Islet precursor cell (in vitro differentiated cells): ENCODE results near the gene PPARD.
"Not testable (repeated sequence)": the region's sequence is repeated elsewhere in the genome, so short reads cannot be mapped to it uniquely, and the experiment has no call there.

Experiments used
- DNase-seq: peaks from one replicate; pipeline ENCODE4 v3.0.0-alpha.2; 2018

PPARD gene

DNA sequence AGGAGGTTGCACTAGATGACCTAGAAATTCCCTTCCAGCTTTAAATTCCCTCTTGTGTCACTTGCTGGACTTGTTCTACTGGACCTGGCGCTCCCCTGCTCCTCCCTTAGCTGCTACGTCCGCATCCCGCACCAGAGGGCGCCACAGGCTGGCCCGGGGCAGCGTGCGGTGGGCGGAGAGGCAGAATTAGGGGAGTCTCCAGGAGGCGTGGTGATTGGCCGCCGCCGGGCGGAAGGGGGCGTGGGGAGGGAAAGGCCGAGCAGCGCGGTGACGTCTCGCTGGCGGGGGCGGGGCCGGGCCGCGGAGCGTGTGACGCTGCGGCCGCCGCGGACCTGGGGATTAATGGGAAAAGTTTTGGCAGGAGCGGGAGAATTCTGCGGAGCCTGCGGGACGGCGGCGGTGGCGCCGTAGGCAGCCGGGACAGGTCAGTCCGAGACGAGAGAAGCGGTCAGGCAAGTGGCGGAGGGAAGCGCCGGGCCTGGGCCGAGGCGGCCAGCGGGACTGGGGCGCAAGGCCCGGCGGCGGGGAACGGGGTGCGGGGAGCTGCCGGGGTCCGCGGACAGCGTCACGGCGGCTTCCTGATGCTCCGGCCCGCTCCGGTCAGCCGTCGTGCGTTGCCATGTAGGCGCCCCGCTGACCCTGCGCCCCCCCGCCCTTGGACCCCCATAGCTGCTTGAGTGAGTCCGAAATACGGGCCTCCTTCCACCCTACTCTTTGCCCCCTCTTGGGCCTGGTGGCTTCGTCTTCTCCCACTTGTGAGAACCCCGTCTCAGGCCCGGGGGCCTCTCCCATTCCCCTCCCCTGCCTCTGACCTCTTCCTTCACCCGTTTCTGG is at the start of gene PPARD:
TSS of gene PPARD (plus strand) at position 301 of the 834 bp plus-strand sequence. CDS start 68,530 bp downstream, outside the sequence.
- peak; percentile 99 for DNase-seq

DNA sequence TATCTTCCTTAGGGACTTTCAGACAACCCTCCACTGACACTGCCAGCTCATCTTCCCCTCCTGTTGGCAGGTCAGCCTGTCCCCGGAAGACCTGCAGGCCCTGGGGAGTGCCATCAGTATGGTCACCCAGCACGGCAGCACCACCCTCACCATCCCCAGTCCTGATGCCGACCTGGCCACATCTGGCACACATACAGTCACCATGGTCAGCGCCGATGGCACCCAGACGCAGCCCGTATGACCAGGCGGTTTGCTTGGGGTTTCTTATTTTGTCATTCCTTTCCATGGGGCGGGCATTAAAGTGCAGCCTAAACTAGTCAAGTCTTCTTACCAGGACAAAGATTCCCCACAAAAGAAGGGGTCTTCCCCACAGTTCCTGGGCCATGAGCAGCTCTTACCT is 48.7 kb upstream of the PPARD start:
- no peak for DNase-seq

DNA sequence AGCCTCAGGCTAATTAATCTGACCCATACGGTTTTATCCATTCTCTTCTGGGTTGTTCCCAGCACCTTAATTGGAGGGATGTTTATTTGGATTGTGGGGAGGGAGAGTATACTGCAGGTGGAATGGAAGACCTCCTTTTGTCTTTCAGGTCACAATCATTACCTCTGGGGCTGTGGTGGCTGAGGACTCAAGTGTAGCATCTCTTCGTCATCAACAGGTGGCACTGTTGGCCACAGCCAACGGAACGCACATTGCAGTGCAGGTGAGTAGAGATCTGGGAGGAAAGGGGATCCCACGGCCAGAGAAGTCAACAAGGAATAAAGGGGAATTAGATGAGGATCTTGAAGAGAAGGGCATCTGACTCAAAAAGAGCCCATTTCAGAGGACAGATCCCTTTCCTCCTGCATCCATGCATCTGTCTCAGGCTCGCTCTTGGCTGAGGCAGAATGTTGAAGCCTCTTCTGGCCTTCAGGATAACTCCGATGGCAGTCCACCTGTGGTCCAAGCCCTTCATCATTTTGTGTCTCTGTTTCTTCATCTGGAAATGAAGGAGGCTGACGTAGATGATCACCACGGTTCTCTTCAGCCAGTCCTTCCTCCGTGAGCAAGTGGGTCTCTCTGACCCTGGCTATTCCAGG is 47.9 kb upstream of the PPARD start:
- DNase-seq = peak; percentile 70

DNA sequence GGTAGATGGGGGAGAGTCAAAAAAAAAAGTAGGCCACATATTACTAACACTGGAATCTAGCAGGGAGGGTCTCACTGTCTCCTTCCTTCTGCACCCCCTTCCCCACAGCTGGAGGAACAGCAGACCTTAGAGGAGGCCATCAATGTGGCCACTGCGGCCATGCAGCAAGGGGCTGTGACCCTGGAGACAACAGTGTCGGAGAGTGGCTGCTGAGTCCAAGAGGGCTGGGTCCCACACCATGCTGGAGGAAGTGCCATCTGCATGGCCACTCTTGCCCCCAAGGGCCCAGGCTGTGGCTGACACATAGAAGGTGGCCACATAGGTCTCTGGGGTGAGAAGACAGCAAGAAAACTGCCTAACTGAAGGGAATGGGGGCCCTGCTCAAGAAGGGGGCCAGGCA is 47.3 kb upstream of the PPARD start:
- peak; percentile 30 for DNase-seq

DNA sequence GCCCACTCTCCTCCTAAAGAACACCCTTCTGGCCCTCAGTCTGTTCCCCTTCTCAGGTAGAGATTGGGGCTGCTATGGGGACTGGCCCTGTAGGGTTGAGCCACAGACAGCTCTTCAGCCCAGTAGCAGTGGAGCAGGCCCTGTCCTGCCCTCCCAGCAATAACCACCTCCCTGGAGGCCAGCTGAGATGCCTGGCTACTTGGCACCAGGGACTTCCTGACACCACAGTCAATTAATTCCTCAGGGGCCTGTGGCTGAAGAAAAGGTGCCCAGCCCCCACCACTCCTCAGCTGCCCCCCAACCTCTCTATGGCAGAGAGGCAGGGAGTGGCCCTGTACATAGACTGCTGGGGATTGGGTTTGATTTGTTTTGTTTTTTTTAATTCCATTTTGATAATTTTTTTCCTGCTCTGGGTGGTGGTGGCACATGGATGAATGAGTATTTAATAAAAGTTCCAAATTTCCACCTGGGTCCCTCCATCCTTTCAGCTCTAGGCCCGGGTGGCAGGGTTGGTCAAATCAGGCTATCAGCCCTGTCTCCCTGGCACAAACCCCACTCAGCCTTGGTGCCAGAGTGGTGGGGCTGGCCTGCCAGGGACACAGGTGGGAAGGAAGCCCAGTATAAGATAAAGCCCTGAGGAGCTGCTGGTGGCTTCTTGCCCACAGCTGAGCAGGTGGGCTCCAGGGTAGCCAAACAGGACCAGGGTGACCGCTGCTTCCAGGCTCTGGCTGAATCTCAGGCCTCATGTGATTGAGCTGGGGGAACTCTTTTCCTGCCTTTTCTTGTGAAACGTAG is 46.6 kb upstream of the PPARD start:
- no peak for DNase-seq

DNA sequence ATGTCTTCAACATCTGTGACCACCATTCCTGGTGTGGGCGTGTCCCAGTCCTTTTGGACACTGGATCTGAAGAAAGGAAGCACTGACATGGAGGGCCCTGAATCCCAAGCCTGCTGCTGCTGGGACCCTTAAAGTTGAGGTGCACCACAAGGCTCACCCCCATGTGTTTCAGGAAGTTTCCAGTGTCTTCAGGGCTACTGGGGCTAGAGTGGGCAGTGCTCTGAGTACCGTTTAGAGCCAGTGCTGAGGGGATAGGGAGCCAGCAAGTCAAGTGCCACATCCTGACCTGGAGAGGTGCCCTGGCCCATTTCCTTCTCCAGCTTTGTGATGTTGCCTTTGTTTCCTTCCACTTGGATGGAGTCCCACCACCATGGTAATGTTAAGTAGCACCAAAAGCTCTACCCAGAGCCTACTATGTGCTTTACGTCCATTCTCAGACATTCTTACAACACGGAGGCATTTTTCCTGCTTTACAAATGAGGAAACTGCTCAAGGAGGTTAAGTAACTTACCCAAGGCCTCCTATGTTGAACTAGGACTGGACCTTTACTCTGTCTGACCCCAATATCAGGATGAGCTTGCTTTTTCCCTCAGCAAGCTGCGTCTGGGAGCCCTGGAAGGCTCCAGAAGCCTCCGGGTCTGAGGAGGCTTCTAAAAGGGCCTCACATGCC is 45.3 kb upstream of the PPARD start:
- DNase-seq = no peak

DNA sequence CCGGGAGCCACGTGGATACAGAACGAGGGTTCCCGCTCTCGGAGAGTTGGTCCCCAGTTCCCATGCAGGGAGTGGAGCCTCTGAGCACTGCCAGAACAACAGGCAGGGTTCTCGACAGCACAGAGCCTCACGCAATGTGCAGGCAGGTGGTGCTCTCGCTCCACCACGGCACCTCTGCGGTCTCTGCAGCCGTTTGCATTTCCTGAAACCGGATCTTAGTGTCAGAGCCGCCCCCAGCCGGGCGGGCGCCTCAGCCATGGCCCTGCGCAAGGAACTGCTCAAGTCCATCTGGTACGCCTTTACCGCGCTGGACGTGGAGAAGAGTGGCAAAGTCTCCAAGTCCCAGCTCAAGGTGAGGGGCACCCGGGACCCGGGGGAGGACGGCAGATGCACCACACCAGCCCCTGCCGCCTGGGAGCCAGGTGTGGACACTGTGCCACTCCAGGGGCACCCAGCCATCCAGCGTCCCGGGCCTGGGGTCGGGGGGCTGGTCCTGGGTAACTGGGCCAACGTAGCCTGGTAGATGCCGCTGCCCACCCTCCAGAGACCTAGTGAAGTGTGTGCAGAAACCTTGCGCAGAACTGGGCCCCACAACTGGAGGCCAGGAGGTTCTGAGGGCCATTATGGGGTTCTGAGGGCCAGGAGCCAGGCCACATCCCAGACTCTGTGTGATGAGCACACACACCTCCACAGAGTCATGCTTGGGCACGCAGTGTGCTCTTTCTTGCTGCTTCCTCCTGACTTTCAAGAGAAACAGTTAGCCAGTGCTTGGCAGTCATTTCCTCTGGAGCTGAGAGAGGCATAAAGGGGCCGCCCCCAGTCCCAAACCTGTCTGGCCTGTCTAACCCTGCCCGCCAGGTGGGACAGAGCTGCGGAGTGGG is 44.5 kb upstream of the PPARD start, which contains the start of gene DEF6:
TSS of gene DEF6 (plus strand) at position 218 of the 881 bp plus-strand sequence. CDS start at position 257, 39 bp downstream.
- DNase-seq = peak; percentile 96

DNA sequence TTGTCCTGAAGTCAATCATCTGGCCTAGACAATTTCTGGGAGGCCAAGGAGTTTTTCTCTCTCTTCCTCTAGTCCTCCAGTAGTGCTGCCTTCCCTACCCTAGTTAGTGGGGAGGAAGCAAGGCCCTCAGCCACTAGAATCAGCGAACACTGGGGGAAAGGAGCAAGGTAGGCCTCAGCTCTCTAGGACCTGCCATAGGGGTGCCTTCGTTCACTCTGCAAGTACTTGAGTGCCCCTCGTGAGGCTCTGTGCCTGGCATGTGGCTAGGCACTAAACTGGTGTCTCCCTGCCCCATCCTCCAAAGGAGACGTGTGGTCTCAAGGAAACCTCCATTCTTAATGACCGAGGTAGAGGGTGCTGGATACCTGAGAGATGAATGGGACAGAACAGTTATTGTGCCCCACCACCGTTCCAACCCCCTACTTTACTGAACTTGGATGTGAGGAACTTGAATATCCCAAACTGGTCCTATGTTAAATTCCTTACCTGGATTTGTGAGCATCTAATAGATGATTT is 43.7 kb upstream of the PPARD start:
- peak; percentile 29 for DNase-seq

DNA sequence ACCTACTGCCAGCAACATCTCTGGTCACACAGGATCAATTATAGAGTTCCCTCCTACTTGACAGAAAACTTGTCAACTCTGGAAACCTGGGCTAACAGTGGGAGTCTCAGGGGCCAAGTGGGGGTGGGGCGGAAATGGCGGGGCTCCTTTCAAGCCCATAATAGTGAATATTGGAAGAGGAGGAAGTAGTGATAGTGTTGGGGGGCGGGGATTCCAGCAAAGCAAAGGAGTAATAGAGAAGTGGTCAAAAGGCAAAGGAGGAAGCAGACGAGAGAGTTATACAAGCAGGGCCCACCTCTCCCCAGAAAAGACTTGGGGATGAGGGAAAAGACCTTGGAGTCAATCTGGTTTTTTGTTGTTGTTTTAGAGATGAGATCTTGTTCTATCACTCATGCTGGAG is 42.7 kb upstream of the PPARD start:
- no peak for DNase-seq

DNA sequence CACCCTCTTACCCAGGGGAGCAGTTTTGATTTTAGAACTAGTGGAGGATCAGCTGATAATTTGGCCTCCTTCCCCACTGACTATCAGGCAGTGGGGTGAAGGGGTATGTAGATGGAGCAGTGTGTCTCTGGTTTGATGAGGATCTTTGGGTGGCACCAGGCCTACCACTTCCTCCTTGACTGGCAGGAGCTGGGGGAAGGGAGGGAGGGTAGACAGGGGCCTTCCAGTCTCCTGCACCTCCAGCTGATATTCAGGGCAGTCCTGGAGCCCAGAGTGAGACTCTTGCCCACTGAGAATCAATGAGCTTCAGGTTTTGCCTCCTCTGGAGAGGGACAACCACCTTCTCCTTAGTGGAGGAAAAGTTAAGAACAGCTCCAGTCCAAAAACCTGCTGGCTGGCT is 41.5 kb upstream of the PPARD start:
- peak; percentile 30 for DNase-seq

DNA sequence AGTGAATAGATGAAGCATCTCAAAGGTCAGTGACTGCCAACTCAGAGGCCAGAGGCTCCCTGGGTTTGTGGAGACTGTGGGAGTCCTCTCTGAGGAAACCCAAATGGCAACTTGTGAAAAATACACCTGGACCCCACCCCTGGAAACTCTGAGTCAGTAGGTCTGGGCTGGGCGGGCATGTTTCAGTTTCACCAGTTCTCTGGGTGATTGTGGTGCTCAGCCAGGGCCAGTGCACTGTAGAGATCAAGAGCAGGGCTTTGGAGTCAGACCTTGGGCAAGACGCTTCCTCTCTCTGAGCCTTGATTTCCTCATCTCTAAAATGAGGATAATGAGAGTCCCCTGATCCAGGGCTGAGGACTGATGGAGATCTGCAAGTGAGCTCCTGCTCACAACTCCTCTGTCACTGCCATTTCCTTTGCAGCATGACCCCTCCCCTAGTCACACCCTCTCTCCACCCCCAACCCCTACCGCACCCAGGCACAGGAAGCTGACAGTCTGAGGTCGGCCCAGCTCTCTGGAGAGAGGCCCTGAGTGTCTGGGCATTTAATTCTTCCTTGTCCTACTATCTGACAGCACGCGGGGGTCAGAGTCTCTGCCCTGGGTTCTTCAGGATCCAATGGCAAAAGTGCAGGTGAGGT is 39.6 kb upstream of the PPARD start:
- DNase-seq = peak; percentile 88

DNA sequence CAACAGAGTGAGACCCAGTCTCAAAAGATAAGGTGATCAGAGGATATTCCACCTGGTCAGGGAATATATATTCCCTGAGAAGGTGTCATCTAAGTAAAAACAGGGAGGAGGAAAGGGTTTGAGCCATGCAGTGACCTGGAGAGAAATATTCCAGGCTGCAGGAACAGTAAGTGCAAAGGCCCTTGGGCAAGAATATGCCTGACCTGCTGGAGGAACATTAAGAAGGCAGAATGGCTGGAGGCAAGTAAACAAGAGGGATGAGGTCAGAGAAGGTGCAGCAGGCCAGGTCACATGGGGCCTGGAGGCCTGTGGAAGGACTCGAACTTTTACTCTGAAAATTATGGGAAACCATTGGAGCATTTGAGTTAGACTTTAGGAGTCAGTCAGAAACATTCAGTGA is 38.1 kb upstream of the PPARD start:
- DNase-seq = peak; percentile 67

DNA sequence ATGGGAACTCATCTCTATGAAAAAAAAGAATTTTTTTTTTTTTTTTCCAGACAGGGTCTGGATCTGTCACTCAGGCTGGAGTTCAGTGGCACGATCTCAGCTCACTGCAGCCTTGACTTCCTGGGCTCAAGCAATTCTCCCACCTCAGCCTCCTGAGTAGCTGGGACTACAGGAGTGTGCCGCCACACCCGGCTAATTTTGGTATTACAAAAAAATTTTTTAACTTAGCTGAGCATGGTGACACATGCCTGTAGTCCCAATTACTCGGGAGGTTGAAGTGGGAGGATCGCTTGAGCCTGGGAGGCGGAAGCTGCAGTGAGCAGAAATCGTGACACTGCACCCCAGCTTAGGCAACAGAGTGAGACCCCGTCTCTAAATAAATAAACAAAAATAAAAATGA is 37.2 kb upstream of the PPARD start:
- peak; percentile 54 for DNase-seq

DNA sequence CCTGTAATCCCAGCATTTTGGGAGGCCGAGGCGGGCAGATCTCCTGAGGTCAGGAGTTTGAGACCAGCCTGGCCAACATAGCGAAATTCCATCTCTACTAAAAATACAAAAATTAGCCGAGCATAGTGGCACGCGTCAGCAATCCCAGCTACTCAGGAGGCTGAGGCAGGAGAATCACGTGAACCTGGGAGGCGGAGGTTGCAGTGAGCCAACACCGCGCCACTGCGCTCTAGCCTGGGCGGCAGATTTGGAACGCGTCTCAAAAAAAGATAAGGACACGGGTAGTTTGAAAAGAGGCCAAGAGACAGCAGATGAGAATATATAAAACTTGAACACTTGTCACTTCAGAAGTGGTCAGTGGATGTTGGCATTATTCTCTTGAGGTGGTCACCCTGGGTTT is 35.2 kb upstream of the PPARD start:
- not testable (repeated sequence) for DNase-seq

DNA sequence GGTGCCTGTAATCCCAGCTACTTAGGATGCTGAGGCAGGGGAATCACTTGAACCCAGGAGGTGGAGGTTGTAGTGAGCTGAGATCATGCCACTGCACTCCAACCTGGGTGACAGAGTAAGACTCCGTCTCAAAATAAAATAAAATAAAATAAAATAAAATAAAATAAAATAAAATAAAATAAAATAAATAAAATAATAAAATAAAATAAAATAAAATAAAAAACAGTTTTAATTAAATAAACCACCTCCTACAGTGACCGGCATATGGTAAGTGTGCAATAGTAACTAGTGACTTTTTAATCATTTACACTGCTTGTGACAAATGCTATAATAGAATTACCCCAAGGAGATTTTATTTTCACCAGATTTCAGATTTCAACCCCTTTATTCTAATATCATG is 33.8 kb upstream of the PPARD start:
- not testable (repeated sequence) for DNase-seq

DNA sequence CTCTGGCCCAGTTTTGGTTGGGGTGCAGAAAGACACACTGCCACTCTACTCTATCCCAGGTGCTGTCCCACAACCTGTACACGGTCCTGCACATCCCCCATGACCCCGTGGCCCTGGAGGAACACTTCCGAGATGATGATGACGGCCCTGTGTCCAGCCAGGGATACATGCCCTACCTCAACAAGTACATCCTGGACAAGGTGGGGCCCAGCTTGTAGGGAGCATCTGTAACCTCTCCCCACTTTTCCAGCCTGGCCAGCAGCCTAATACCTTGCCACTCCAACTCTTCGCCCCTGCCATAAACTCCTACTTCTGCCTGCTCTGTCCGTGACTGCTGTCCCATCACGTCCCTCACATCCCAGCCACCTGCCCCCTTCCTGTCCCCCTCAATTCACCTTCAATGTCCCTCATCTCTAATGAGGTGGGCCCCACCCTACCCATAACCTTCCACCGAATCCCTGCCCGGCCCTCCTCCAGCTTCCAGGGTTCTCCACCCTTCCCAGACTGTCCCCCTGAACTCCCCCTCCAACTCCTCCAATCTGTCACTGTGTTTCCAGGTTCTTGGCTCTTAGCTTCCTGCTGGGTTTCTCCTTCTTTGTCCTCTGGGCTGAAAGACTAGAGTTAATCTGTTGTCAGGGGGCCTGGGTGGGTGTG is 32.6 kb upstream of the PPARD start:
- DNase-seq = peak; percentile 22

DNA sequence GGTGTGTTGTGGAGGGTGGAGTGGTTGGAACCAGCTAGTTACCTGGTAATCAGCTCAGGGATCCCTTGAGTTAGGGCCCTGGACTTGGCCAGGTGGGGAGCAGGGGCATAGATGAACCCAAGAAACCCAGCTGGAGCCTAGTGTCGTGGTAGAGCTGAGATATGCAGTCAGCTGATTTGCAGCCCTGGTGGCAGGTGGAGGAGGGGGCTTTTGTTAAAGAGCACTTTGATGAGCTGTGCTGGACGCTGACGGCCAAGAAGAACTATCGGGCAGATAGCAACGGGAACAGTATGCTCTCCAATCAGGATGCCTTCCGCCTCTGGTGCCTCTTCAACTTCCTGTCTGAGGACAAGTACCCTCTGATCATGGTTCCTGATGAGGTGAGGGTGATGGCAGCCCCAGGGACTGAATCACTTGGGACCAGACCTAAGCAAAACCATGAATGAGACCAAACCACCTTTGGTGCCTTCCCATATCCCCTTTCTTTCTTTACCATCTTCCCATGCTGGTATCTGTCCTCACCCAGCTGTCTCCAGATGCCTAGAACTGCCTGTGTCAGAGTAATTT is 32.0 kb upstream of the PPARD start:
- peak; percentile 48 for DNase-seq

DNA sequence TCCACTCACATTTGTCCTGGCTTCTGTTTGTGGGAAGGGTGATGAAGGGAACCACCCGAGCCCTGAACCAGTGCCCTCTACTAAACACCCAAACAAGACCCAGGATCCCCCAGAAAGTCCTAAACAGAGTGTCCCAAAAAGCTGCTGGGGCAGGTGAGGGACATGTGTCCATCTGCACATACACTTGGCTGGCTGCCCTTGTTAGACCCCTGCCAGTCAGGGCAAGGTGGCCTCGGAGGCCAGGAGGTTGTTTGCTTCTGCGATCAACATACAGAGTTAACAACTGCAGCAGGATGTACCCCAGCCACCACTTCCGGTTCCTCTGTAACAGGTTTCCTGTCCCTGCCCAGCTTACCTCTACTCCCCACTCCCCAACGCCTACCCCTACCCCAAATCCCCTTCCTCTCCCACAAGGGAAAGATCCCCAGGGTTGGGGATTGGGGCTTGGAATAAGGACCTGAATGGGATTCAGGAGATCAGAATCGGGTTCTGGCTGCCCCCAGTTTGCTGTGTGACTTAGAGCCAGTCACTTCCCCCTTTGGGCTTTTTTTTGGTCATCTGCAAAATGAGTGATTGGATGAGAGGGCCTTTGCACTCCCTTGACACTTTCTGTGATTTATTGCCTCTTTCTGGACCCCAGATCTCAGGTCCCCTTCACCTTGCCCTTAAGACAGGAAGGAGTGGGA is 30.8 kb upstream of the PPARD start:
- DNase-seq = no peak

DNA sequence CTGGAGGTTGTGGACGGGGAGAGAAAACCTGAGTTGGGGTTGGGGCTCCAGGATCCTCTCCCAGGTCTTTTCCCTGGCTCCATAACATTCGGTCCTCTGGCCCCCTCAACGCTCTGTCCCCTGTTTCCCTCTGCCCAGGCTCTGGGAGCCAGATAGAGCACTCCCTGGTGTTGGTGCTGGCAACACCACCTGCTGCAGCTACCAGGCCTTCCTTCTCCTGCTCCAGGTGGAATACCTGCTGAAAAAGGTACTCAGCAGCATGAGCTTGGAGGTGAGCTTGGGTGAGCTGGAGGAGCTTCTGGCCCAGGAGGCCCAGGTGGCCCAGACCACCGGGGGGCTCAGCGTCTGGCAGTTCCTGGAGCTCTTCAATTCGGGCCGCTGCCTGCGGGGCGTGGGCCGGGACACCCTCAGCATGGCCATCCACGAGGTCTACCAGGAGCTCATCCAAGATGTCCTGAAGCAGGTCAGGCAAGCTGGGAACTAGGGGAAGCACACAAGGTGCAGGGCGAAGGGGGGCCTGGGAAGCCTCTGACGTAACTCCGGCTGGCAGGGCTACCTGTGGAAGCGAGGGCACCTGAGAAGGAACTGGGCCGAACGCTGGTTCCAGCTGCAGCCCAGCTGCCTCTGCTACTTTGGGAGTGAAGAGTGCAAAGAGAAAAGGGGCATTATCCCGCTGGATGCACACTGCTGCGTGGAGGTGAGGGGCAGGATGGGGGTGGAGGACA is 30.1 kb upstream of the PPARD start:
- DNase-seq = no peak
